Measurements from ENCODE around the gene GPRIN1.
"Not testable (repeated sequence)": the region's sequence is repeated elsewhere in the genome, so short reads cannot be mapped to it uniquely, and the experiment has no call there.

GPRIN1 gene

DNA sequence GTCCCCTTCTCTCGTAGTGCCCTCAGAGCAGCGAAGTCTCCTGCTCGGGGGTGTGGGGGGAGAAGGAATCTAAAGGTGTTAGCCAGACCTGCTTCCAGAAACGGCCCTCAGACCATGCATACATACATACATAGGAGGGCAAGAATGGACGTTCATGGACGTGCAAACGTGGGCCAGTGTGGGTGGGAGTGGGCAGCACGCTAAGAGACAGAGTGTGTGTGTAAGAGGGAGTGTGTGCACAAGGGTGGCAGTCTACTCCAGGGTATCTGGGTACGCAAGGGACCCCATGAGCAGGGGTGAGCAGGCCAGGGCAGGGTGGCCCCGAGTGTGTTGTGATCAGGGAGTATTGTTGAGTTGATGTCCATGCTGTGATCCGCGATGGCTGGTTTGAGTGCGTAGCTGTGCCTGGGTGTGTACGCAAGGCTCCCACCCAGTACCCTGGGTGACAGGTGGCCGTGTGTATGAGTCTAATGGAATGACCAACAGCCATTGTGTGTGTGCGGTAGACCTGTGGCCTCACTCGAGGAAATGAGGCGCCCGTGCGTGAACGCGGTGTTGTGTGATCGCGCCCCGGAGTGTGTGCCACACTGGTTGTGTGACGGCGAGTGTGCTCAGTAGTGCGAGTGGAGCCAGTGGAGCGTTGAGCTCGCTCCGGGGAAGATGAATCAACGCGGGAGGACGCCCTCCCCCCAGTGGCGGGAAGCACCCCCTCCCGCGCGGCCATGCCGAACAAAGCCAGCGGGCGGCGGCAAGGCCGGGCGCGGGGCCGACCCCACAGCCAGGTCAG is 826 bp downstream of the GPRIN1 start:
- TF ChIP-seq, protein P1, sequence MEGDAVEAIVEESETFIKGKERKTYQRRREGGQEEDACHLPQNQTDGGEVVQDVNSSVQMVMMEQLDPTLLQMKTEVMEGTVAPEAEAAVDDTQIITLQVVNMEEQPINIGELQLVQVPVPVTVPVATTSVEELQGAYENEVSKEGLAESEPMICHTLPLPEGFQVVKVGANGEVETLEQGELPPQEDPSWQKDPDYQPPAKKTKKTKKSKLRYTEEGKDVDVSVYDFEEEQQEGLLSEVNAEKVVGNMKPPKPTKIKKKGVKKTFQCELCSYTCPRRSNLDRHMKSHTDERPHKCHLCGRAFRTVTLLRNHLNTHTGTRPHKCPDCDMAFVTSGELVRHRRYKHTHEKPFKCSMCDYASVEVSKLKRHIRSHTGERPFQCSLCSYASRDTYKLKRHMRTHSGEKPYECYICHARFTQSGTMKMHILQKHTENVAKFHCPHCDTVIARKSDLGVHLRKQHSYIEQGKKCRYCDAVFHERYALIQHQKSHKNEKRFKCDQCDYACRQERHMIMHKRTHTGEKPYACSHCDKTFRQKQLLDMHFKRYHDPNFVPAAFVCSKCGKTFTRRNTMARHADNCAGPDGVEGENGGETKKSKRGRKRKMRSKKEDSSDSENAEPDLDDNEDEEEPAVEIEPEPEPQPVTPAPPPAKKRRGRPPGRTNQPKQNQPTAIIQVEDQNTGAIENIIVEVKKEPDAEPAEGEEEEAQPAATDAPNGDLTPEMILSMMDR (IDR thresholded peaks at IDR 0.05; ENCODE audit: insufficient read depth, low read depth, low read length, missing control alignments), result no peak
- H3K4me3 ChIP-seq (ENCODE audit: low read length), result peak overlapping the region; percentile 19
- no peak for DNase-seq (ENCODE audit: low read depth)

DNA sequence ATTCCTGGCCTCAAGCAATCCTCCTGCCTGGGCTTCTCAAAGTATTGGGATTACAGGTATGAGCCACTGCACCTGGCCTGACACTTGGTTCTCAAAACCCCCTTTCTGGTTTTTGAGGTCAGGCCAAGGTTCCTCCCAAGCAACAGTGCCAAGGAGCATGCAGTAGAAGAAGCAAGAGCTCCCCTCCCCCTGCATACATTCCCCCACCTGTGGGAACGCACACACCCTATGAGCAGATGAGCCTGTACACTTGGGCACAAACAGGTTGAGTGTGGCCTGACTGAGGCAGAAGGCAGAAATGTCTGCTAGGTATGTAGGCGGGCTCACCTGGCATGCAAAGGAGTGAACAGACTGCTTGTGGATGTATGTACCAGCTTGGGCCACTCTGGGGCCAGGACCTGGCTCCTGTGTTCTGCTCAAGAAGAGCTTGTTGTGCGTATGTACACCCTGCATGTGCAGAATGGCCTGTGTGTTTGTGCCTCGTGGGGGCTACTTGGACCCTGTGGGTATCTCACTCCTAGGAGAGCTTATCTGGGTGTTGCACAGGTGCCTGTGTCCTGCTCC is 1.7 kb downstream of the GPRIN1 start:
- no peak overlapping the region for H3K4me3 ChIP-seq (ENCODE audit: low read length)
- no peak for DNase-seq (ENCODE audit: low read depth)
- TF ChIP-seq, protein P1 (IDR thresholded peaks at IDR 0.05; ENCODE audit: insufficient read depth, low read depth, low read length, missing control alignments), result no peak

DNA sequence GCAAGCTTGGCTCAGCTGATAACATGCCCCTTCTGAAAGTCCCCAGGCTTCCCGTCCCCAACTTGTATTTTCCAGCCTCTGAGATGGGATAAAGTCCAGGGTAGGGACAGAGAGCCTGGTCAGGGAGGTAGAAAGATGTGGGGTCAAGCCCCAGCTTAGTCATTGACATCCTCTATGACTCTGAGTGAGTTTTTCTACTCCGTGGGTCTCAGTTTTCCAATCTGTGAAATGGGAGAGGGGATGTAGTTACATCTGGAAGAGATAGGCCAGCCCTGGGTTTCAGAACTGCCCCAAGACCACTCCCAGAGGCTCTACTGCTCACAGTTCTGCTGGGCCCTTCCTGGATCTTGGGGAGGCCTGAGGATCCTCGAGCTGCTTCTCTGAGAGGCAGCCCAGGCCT is 3.1 kb downstream of the GPRIN1 start:
- DNase-seq (ENCODE audit: low read depth), result no peak
- no peak overlapping the region for H3K4me3 ChIP-seq (ENCODE audit: low read length)
- TF ChIP-seq, protein P1 (IDR thresholded peaks at IDR 0.05; ENCODE audit: insufficient read depth, low read depth, low read length, missing control alignments), result no peak

DNA sequence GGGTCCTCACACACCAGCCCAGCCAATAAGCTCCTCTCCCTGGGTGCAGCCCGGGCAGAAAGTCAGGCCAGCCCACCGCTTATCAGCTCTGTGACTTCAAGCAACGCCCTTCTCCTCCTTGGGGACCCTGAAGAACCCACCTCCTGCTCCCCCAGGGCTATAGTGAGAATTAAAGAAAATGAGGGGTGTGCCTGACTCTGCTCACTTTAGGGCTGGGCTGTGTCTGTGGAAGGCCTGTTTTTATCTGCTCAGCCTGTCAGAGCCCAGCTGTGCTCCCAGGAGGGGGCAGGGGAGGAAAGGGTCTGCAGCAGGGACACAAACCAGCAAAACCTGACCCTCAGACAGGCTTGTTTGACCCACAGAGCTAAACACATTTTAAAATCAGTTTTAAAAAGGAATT is 3.9 kb downstream of the GPRIN1 start:
- TF ChIP-seq, protein P1 (IDR thresholded peaks at IDR 0.05; ENCODE audit: insufficient read depth, low read depth, low read length, missing control alignments), result no peak
- H3K4me3 ChIP-seq (ENCODE audit: low read length), result no peak overlapping the region
- no peak for DNase-seq (ENCODE audit: low read depth)

DNA sequence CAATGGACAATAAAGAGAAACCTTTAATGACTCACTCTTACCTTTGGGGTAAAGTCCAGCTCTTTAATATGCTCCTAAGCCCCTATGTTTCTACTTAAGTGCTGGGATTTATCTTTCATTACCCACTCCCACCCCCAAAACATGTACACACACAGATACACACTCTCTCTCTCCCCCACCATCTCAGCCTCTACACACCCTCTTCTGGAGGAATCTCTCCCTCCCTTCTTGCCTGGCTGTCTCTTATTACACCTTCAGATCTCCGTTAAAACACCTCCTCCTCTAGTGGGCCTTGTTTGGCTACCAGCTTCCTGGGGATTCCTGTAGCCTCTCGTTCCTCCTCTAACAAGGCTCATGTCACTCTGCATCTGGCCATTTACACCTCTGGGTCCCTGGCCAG is 6.9 kb downstream of the GPRIN1 start:
- no peak for DNase-seq (ENCODE audit: low read depth)
- TF ChIP-seq, protein P1 (IDR thresholded peaks at IDR 0.05; ENCODE audit: insufficient read depth, low read depth, low read length, missing control alignments), result no peak
- H3K4me3 ChIP-seq (ENCODE audit: low read length), result no peak overlapping the region

DNA sequence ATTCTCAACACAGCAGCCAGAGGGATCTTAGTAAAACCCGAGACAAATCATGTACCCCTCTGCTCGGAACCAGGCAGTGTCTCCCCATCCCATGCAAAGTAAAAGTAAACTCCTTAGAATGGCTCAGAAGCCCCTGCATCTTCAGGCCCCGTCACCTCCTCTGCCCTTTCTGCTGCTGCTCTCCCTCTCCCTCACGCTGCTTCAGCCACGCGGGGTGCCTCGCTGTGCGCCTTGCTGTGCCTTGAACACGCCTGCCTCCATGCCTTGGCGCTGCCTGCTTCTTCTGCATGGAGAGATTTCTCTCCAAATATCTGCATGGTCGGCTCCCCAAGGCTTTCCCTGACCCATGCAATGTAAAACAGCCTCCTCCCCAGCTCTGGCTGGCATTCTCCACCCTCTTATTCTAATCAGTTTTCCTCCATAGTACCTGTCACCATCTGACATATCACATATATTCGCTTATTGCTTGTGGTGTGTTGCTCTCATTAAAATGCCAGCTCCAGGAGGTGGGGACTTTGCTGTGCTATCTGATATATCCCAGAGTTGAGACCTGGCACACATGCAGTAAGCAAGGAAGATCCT is 8.0 kb downstream of the GPRIN1 start:
- TF ChIP-seq, protein P1 (IDR thresholded peaks at IDR 0.05; ENCODE audit: insufficient read depth, low read depth, low read length, missing control alignments), result no peak
- no peak overlapping the region for H3K4me3 ChIP-seq (ENCODE audit: low read length)
- no peak for DNase-seq (ENCODE audit: low read depth)

DNA sequence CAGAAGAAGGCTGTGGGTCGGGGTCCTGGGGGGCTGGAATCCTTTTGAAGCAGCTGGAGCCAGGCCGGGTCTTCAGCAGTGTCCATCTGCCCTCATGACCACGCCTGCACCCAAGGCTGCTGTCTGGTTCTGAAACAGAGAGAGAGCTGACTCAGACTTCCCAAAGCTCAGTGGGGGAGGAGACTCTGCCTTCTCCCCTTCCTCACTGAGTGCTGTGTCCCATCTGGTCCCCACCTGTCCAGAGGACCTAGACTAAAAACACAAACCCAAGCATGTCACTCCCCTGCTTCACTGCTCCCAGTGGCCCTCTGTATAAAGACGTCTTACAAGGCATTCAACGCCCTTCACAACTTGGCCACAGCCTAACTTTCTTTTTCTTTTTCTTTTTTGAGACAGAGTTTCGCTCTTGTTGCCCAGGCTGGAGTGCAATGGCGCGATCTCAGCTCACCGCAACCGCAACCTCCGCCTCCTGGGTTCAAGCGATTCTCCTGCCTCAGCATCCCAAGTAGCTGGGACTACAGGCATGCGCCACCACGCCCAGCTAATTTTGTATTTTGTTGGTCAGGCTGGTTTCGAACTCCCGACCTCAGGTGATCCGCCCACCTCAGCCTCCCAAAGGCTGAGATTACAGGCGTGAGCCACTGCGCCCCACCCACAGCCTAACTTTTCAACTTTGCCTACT is 10.1 kb downstream of the GPRIN1 start:
- DNase-seq (ENCODE audit: low read depth), result not testable (repeated sequence)

More for the DNA sequence above, 10.1 kb downstream of the GPRIN1 start:
- not testable (repeated sequence) for H3K4me3 ChIP-seq (ENCODE audit: low read length)

Measured in epithelial cell of esophagus (primary cell).